Activated CD8-positive, alpha-beta T cell treated with anti-CD3 and anti-CD28 coated beads for 36 hours (primary cell): Measurements from ENCODE around the gene NRXN3. TPM values are rescaled to one million over a fixed set of nuclear protein-coding genes. Genes with fewer than 3 reads are reported as not detected.

Experiments
- ATAC-seq: fragments of 200-7000 bp; cut with Tn5 transposase; one replicate; pipeline ENCODE4 v1.10.0; 2021; ENCODE audit warnings: mild to moderate bottlenecking, moderate library complexity
- CTCF ChIA-PET: fragments of 350-600 bp; sonication (Branson Sonifier 250); formaldehyde crosslinking; loops from one replicate; lab custom pipeline; 2021; ENCODE audit warnings: antibody characterized with exemption; lab: Charles Lee
- POLR2A ChIA-PET: fragments of 350-600 bp; sonication (Branson Sonifier 250); formaldehyde crosslinking; loops from one replicate; lab custom pipeline; 2021; ENCODE audit warnings: antibody characterized with exemption; lab: Charles Lee
- DNase-seq: peaks from one replicate; pipeline ENCODE4 v3.0.0-alpha.2; 2020
- H3K27ac Mint-ChIP-seq: one replicate; pipeline ENCODE4 v1.8.0; 2021; ENCODE audit warnings: mild to moderate bottlenecking, mixed read lengths
- H3K27me3 Mint-ChIP-seq: one replicate; pipeline ENCODE4 v1.8.0; 2021; ENCODE audit warnings: mixed read lengths
- H3K36me3 Mint-ChIP-seq: one replicate; pipeline ENCODE4 v1.8.0; 2021; ENCODE audit warnings: low read depth, mixed read lengths
- H3K4me1 Mint-ChIP-seq: one replicate; pipeline ENCODE4 v1.8.0; 2021; ENCODE audit warnings: low read depth, mixed read lengths
- H3K4me3 Mint-ChIP-seq: one replicate; pipeline ENCODE4 v1.8.0; 2021; ENCODE audit warnings: mild to moderate bottlenecking, moderate library complexity, mixed read lengths
- H3K9me3 Mint-ChIP-seq: one replicate; pipeline ENCODE4 v1.8.0; 2021; ENCODE audit warnings: mixed read lengths
- CTCF ChIP-seq: fragments of 200-600 bp; IDR thresholded peaks from one replicate; pipeline ENCODE4 v1.8.0; 2022; ENCODE audit warnings: antibody characterized with exemption, mild to moderate bottlenecking
- intact Hi-C: fragments of 100-400 bp; cut with micrococcal nuclease; formaldehyde crosslinking; loops from one replicate; pipeline ENCODE4 v1.10.0; 2022
- total RNA-seq, 2 experiments: library from RNA; stranded (reverse); gene quantifications; one replicate each; pipeline ENCODE4 v1.2.3, GENCODE V29; 2021

Gene NRXN3
- total RNA-seq, 2 experiments from 2014 or later: not detected

GRCh38 chr14:79820866-79821535 lies 1650.8 kb downstream of the NRXN3 start:
- Mint-ChIP-seq H3K4me1 (no peaks in the 10 kb centered on the region), H3K36me3 (no peaks in the 10 kb centered on the region), H3K4me3 (no peak overlapping the region), H3K27ac (no peak overlapping the region), H3K9me3 (no peaks in the 10 kb centered on the region), H3K27me3 (no peaks in the 10 kb centered on the region)
- ChIA-PET CTCF (no interaction called here), POLR2A (no interaction called here)
- intact Hi-C loops: no loop called here
- ATAC-seq: no peak
- no peak for DNase-seq
- TF ChIP-seq CTCF: no peak

- CTCF ChIA-PET: no interaction called here
- intact Hi-C loops: no loop called here
- no peaks in the 10 kb centered on the region for H3K4me1 Mint-ChIP-seq
- no peaks in the 10 kb centered on the region for H3K9me3 Mint-ChIP-seq
- no peaks in the 10 kb centered on the region for H3K27me3 Mint-ChIP-seq
- POLR2A ChIA-PET: no interaction called here
- no peak for ATAC-seq
- H3K27ac Mint-ChIP-seq: no peak overlapping the region
- no peak overlapping the region for H3K4me3 Mint-ChIP-seq
- no peak for DNase-seq
- TF ChIP-seq CTCF: no peak
- no peaks in the 10 kb centered on the region for H3K36me3 Mint-ChIP-seq
Measured at GRCh38 chr14:79822034-79822433, 1651.9 kb downstream of the NRXN3 start.

- intact Hi-C loops: no loop called here
- no peak for DNase-seq
- no peak overlapping the region for H3K27ac Mint-ChIP-seq
- no peaks in the 10 kb centered on the region for H3K36me3 Mint-ChIP-seq
- no peaks in the 10 kb centered on the region for H3K4me1 Mint-ChIP-seq
- no peak overlapping the region for H3K4me3 Mint-ChIP-seq
- H3K9me3 Mint-ChIP-seq: no peaks in the 10 kb centered on the region
- ATAC-seq: no peak
- no peak for TF ChIP-seq CTCF
- ChIA-PET CTCF (no interaction called here), POLR2A (no interaction called here)
- no peaks in the 10 kb centered on the region for H3K27me3 Mint-ChIP-seq
Measured at GRCh38 chr14:79825046-79825521, 1654.9 kb downstream of the NRXN3 start.

GRCh38 chr14:79826362-79826761 lies 1656.2 kb downstream of the NRXN3 start:
- H3K27me3 Mint-ChIP-seq: no peaks in the 10 kb centered on the region

More at GRCh38 chr14:79826362-79826761, 1656.2 kb downstream of the NRXN3 start:
- Mint-ChIP-seq H3K27ac (no peak overlapping the region), H3K36me3 (no peaks in the 10 kb centered on the region), H3K9me3 (no peaks in the 10 kb centered on the region), H3K4me1 (no peaks in the 10 kb centered on the region), H3K4me3 (no peak overlapping the region)
- TF ChIP-seq CTCF: no peak
- intact Hi-C loops: no loop called here
- ChIA-PET CTCF (no interaction called here), POLR2A (no interaction called here)
- ATAC-seq (no peak), DNase-seq (no peak)
